ENCODE data around the gene UNC13C.

- TF ChIP-seq CTCF (CRISPR knock-in tag; IDR thresholded peaks at IDR 0.05) (no peak), ZNF503 (CRISPR knock-in tag; IDR thresholded peaks at IDR 0.05) (no peak), FOXA3 (CRISPR knock-in tag; IDR thresholded peaks at IDR 0.05) (no peak), BCL3 (CRISPR knock-in tag; IDR thresholded peaks at IDR 0.05) (no peak), MZF1 (CRISPR knock-in tag; IDR thresholded peaks at IDR 0.05; ENCODE audit: borderline replicate concordance) (no peak), CEBPB (IDR thresholded peaks at IDR 0.05; ENCODE audit: borderline replicate concordance, low read depth, low read length) (no peak), EZH2 (conservative IDR thresholded peaks at IDR 0.05; ENCODE audit: low read depth, low read length) (no peak), CBX1 (IDR thresholded peaks at IDR 0.05; ENCODE audit: low read depth) (no peak), ZNF792 (CRISPR knock-in tag; IDR thresholded peaks at IDR 0.05) (no peak)
Observed at GRCh38 chr15:54099010-54099409, 120.8 kb downstream of the UNC13C start.
